HG02610 (cell line): ENCODE measurements around the gene SNX8.

ENCODE experiments used
- ATAC-seq: cut with Tn5 transposase; IDR thresholded peaks from one replicate; pipeline ENCODE4 v1.9.1; 2021; ENCODE audit warnings: mild to moderate bottlenecking, moderate library complexity; ENCODE audit not compliant: unreplicated experiment

SNX8 gene

GRCh38 chr7:2225336-2225735, 88.9 kb downstream of the SNX8 start:
- no peak for ATAC-seq

GRCh38 chr7:2224934-2225333, 89.3 kb downstream of the SNX8 start:
- no peak for ATAC-seq

GRCh38 chr7:2224491-2224928, 89.7 kb downstream of the SNX8 start:
- ATAC-seq, result no peak

- no peak for ATAC-seq
Observed at GRCh38 chr7:2223321-2223720, 90.9 kb downstream of the SNX8 start.

- no peak for ATAC-seq
Observed at GRCh38 chr7:2222516-2222915, 91.7 kb downstream of the SNX8 start.

- no peak for ATAC-seq
Observed at GRCh38 chr7:2220954-2221353, 93.3 kb downstream of the SNX8 start.

- ATAC-seq, result no peak
Observed at GRCh38 chr7:2220506-2220905, 93.7 kb downstream of the SNX8 start.

GRCh38 chr7:2220030-2220429, 94.2 kb downstream of the SNX8 start:
- ATAC-seq, result no peak

GRCh38 chr7:2219606-2220005, 94.6 kb downstream of the SNX8 start:
- ATAC-seq, result no peak

- no peak for ATAC-seq
Observed at GRCh38 chr7:2219136-2219535, 95.1 kb downstream of the SNX8 start.

GRCh38 chr7:2218444-2218785, 95.8 kb downstream of the SNX8 start:
- ATAC-seq, result no peak

GRCh38 chr7:2217716-2218443, 96.4 kb downstream of the SNX8 start:
- ATAC-seq, result no peak

- ATAC-seq, result no peak
Observed at GRCh38 chr7:2217206-2217605, 97.0 kb downstream of the SNX8 start.

- ATAC-seq, result no peak
Observed at GRCh38 chr7:2215851-2216250, 98.4 kb downstream of the SNX8 start.

- ATAC-seq, result no peak
Observed at GRCh38 chr7:2214636-2215035, 99.6 kb downstream of the SNX8 start.

- no peak for ATAC-seq
Observed at GRCh38 chr7:2213551-2214215, 100.6 kb downstream of the SNX8 start.

GRCh38 chr7:2212906-2213305, 101.3 kb downstream of the SNX8 start:
- ATAC-seq, result no peak

GRCh38 chr7:2211926-2212325, 102.3 kb downstream of the SNX8 start:
- no peak for ATAC-seq

- ATAC-seq, result no peak
Observed at GRCh38 chr7:2211259-2211880, 102.9 kb downstream of the SNX8 start.

GRCh38 chr7:2210551-2211258, 103.5 kb downstream of the SNX8 start:
- ATAC-seq, result no peak

GRCh38 chr7:2209961-2210323, 104.3 kb downstream of the SNX8 start:
- ATAC-seq, result no peak
